ENCODE results near the gene SMYD3. TPM values are rescaled to one million over a fixed set of nuclear protein-coding genes. Genes with fewer than 3 reads are reported as not detected.

SMYD3 gene
- total RNA-seq, 1 donor from 2014 or later = 22.3 TPM

DNA sequence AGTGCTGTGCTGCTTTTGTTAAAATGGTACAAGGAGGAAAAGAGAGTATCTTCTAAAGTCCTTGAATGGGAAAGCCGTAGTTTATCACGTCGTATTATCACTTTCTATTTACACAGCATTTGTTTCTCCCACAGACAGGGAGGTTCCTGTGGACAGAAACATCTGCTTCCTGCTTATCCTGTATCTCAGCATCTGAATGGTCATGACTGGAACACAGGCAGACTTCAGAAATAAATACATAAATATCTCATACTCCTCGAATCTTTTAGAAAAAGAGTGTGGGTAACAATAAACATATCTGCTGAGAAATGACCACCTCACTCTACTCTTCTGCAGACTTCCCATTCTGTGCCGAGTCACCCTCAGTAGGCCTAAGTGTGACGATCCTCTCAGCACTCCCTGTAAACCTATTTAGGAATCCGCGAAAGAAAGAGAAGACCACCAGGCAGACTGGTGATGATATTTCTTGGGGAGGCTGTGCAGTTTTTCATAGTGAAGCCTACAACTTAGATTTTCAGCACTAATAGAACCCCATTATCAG lies 393.5 kb downstream of the SMYD3 start:
- Histone ChIP-seq H3K4me1 (no peaks in the 10 kb centered on the region), H3K9me3 (no peaks in the 10 kb centered on the region), H3K27me3 (no peaks in the 10 kb centered on the region), H3K36me3 (no peaks in the 10 kb centered on the region), H3K4me3 (no peak overlapping the region), H3K27ac (no peak overlapping the region)
- no peak for DNase-seq (ENCODE audit: extremely low spot score in 2 of 2)
- intact Hi-C loops (cut with DNase I) = no loop called here
- TF ChIP-seq CTCF (IDR thresholded peaks at IDR 0.05) = no peak
- TF ChIP-seq POLR2A (IDR thresholded peaks at IDR 0.05) = no peak
- TF ChIP-seq POLR2AphosphoS5 (IDR thresholded peaks at IDR 0.05; ENCODE audit: insufficient read depth in 1 of 2, low read depth in 1 of 2) = no peak

GRCh38 chr1:246111570-246111969 lies 395.5 kb downstream of the SMYD3 start:
- Histone ChIP-seq H3K9me3 (no peaks in the 10 kb centered on the region), H3K27ac (no peak overlapping the region), H3K36me3 (no peaks in the 10 kb centered on the region), H3K4me3 (no peak overlapping the region), H3K4me1 (no peaks in the 10 kb centered on the region), H3K27me3 (no peaks in the 10 kb centered on the region)
- intact Hi-C loops (cut with DNase I) = no loop called here
- no peak for DNase-seq (ENCODE audit: extremely low spot score in 2 of 2)
- TF ChIP-seq CTCF (IDR thresholded peaks at IDR 0.05) (no peak), POLR2AphosphoS5 (IDR thresholded peaks at IDR 0.05; ENCODE audit: insufficient read depth in 1 of 2, low read depth in 1 of 2) (no peak), POLR2A (IDR thresholded peaks at IDR 0.05) (no peak)

- Histone ChIP-seq H3K36me3 (no peaks in the 10 kb centered on the region), H3K9me3 (no peaks in the 10 kb centered on the region), H3K27me3 (no peaks in the 10 kb centered on the region), H3K27ac (no peak overlapping the region), H3K4me3 (no peak overlapping the region), H3K4me1 (no peaks in the 10 kb centered on the region)
- intact Hi-C loops (cut with DNase I) = no loop called here
- TF ChIP-seq CTCF (IDR thresholded peaks at IDR 0.05) (no peak), POLR2A (IDR thresholded peaks at IDR 0.05) (no peak), POLR2AphosphoS5 (IDR thresholded peaks at IDR 0.05; ENCODE audit: insufficient read depth in 1 of 2, low read depth in 1 of 2) (no peak)
- no peak for DNase-seq (ENCODE audit: extremely low spot score in 2 of 2)
These were observed 396.5 kb downstream of the SMYD3 start for GRCh38 chr1:246110343-246111219.

GRCh38 chr1:246108278-246108925 lies 398.7 kb downstream of the SMYD3 start:
- no peak overlapping the region for H3K27ac ChIP-seq
- no peak overlapping the region for H3K4me3 ChIP-seq
- H3K27me3 ChIP-seq = no peaks in the 10 kb centered on the region
- TF ChIP-seq POLR2A (IDR thresholded peaks at IDR 0.05) = no peak
- no peak for TF ChIP-seq POLR2AphosphoS5 (IDR thresholded peaks at IDR 0.05; ENCODE audit: insufficient read depth in 1 of 2, low read depth in 1 of 2)
- TF ChIP-seq CTCF (IDR thresholded peaks at IDR 0.05) = no peak
- H3K9me3 ChIP-seq = no peaks in the 10 kb centered on the region
- no peak for DNase-seq (ENCODE audit: extremely low spot score in 2 of 2)
- intact Hi-C loops (cut with DNase I) = no loop called here
- H3K4me1 ChIP-seq = no peaks in the 10 kb centered on the region
- H3K36me3 ChIP-seq = no peaks in the 10 kb centered on the region
